ENCODE results near the gene KHDC1L.
A peak's percentile ranks its signal among the peaks of the same experiment; 100 is the strongest.
"Not testable (repeated sequence)": the region's sequence is repeated elsewhere in the genome, so short reads cannot be mapped to it uniquely, and the experiment has no call there.

KHDC1L gene

GRCh38 chr6:73234733-73235132 is 9.4 kb upstream of the KHDC1L start:
- DNase-seq (ENCODE audit: low read depth), result peak; percentile 91
- no peak overlapping the region for H3K4me3 ChIP-seq (ENCODE audit: control insufficient read depth, low read depth, low read length)
- TF ChIP-seq, protein P1, sequence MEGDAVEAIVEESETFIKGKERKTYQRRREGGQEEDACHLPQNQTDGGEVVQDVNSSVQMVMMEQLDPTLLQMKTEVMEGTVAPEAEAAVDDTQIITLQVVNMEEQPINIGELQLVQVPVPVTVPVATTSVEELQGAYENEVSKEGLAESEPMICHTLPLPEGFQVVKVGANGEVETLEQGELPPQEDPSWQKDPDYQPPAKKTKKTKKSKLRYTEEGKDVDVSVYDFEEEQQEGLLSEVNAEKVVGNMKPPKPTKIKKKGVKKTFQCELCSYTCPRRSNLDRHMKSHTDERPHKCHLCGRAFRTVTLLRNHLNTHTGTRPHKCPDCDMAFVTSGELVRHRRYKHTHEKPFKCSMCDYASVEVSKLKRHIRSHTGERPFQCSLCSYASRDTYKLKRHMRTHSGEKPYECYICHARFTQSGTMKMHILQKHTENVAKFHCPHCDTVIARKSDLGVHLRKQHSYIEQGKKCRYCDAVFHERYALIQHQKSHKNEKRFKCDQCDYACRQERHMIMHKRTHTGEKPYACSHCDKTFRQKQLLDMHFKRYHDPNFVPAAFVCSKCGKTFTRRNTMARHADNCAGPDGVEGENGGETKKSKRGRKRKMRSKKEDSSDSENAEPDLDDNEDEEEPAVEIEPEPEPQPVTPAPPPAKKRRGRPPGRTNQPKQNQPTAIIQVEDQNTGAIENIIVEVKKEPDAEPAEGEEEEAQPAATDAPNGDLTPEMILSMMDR (conservative IDR thresholded peaks at IDR 0.05; ENCODE audit: control insufficient read depth, insufficient read depth, low read depth, low read length), result no peak

DNA sequence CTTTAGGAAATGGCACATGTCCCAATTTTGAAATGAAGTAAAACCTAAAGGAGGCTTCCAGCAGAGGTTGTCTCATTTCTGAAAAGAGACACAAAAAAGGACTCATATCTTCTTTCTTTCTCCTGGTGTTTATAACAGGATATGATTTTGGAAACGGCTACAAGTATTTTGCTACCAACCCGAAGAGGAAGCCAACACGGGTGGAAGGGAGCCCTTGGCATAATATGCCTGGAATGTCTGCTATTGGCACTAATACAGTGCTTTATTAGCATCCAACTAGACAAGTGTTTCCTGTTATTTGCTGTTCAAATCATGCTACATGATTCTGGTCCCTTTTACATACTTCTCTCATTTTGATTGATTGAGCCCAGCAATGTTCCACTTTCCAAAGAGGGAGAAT is 8.7 kb upstream of the KHDC1L start:
- not testable (repeated sequence) for H3K4me3 ChIP-seq (ENCODE audit: control insufficient read depth, low read depth, low read length); DNase-seq (ENCODE audit: low read depth)

- no peak for DNase-seq (ENCODE audit: low read depth)
- no peak overlapping the region for H3K4me3 ChIP-seq (ENCODE audit: control insufficient read depth, low read depth, low read length)
- TF ChIP-seq, protein P1 (conservative IDR thresholded peaks at IDR 0.05; ENCODE audit: control insufficient read depth, insufficient read depth, low read depth, low read length), result no peak
Observed at GRCh38 chr6:73233048-73233447, 7.8 kb upstream of the KHDC1L start.

DNA sequence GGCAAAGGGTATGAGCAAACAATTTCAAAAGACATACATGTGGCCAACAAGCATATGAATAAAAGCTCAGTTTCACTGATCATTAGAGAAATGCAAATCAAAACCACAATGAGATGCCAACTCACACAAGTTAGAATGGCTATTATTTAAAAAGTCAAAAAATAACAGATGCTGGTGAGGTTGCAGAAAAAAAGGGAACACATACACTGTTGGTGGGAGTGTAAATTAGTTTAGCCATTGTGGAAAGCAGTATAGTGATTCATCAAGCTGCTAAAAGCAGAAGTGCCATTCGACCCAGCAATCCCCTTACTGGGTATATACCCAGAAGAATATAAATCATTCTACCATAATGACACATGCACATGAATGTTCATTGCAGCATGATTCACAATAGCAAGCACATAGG is 6.7 kb upstream of the KHDC1L start:
- no peak for DNase-seq (ENCODE audit: low read depth)
- H3K4me3 ChIP-seq (ENCODE audit: control insufficient read depth, low read depth, low read length), result no peak overlapping the region
- TF ChIP-seq, protein P1 (conservative IDR thresholded peaks at IDR 0.05; ENCODE audit: control insufficient read depth, insufficient read depth, low read depth, low read length), result no peak

- no peak overlapping the region for H3K4me3 ChIP-seq (ENCODE audit: control insufficient read depth, low read depth, low read length)
- DNase-seq (ENCODE audit: low read depth), result no peak
- TF ChIP-seq, protein P1 (conservative IDR thresholded peaks at IDR 0.05; ENCODE audit: control insufficient read depth, insufficient read depth, low read depth, low read length), result no peak
Observed at GRCh38 chr6:73227606-73228255, 2.4 kb upstream of the KHDC1L start.

GRCh38 chr6:73216859-73217258 is 8.4 kb downstream of the KHDC1L start:
- TF ChIP-seq, protein P1 (conservative IDR thresholded peaks at IDR 0.05; ENCODE audit: control insufficient read depth, insufficient read depth, low read depth, low read length), result no peak
- DNase-seq (ENCODE audit: low read depth), result no peak
- no peak overlapping the region for H3K4me3 ChIP-seq (ENCODE audit: control insufficient read depth, low read depth, low read length)

DNA sequence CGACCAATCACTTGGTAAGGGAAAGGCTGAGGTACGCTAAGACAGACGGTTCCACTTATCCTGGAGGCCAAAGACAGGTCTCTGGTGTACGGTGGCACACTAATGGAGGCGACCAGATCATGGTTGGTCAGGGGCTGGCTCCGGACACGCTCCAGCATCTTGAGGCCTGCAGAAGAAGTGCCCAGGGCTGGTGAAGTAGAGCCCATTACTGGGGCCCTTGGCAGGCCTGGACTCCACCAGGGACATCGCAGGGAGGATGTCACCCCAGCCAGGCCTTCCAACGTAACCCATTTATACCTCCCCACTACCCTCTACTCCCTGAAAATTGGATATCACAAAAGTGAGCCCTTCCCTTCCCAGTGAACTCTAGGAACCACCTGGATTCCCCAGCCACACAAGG is 16.2 kb downstream of the KHDC1L start:
- H3K4me3 ChIP-seq (ENCODE audit: control insufficient read depth, low read depth, low read length), result no peak overlapping the region
- TF ChIP-seq, protein P1 (conservative IDR thresholded peaks at IDR 0.05; ENCODE audit: control insufficient read depth, insufficient read depth, low read depth, low read length), result no peak
- no peak for DNase-seq (ENCODE audit: low read depth)
